GM19035 (cell line): ENCODE data around the gene BAZ1A.
A peak's percentile ranks its signal among the peaks of the same experiment; 100 is the strongest.

ENCODE experiments used
- ATAC-seq: cut with Tn5 transposase; IDR thresholded peaks from one replicate; pipeline ENCODE4 v1.9.1; 2021; ENCODE audit not compliant: unreplicated experiment

BAZ1A gene

GRCh38 chr14:34875031-34875922, at the start of gene BAZ1A:
Gene BAZ1A (minus strand): TSS chr14:34875360. CDS start chr14:34874604, 756 bp downstream.
- ATAC-seq, result peak; percentile 30

GRCh38 chr14:34920339-34920738, 45.2 kb upstream of the BAZ1A start:
- no peak for ATAC-seq

GRCh38 chr14:34913619-34914018, 38.5 kb upstream of the BAZ1A start:
- ATAC-seq, result no peak

- no peak for ATAC-seq
These were observed 37.8 kb upstream of the BAZ1A start for GRCh38 chr14:34912966-34913365.

GRCh38 chr14:34912182-34912581, 37.0 kb upstream of the BAZ1A start:
- no peak for ATAC-seq

GRCh38 chr14:34911209-34912150, 36.3 kb upstream of the BAZ1A start:
- ATAC-seq, result no peak

- no peak for ATAC-seq
These were observed 31.1 kb upstream of the BAZ1A start for GRCh38 chr14:34906287-34906686.

- ATAC-seq, result no peak
These were observed 20.1 kb upstream of the BAZ1A start for GRCh38 chr14:34895277-34895676.

GRCh38 chr14:34890937-34891336, 15.8 kb upstream of the BAZ1A start:
- ATAC-seq, result no peak

GRCh38 chr14:34888186-34888585, 13.0 kb upstream of the BAZ1A start:
- ATAC-seq, result no peak

GRCh38 chr14:34883954-34884353, 8.8 kb upstream of the BAZ1A start:
- ATAC-seq, result no peak

- ATAC-seq, result peak; percentile 28
These were observed 652 bp downstream of the BAZ1A start for GRCh38 chr14:34874386-34875030.

GRCh38 chr14:34873589-34874385, 1.4 kb downstream of the BAZ1A start:
- peak; percentile 57 for ATAC-seq

GRCh38 chr14:34872822-34873588, 2.2 kb downstream of the BAZ1A start:
- peak; percentile 2 for ATAC-seq

- no peak for ATAC-seq
These were observed 8.0 kb downstream of the BAZ1A start for GRCh38 chr14:34867199-34867598.

- ATAC-seq, result no peak
These were observed 9.1 kb downstream of the BAZ1A start for GRCh38 chr14:34865889-34866574.

- ATAC-seq, result no peak
These were observed 11.3 kb downstream of the BAZ1A start for GRCh38 chr14:34863844-34864243.

GRCh38 chr14:34858765-34859164, 16.4 kb downstream of the BAZ1A start:
- no peak for ATAC-seq
